Panc1 (cell line): ENCODE results near the gene B4GALNT1. TPM values are rescaled to one million over a fixed set of nuclear protein-coding genes. Genes with fewer than 3 reads are reported as not detected.
A peak's percentile ranks its signal among the peaks of the same experiment; 100 is the strongest.

Experiments
- ATAC-seq: fragments of 200-7000 bp; cut with Tn5 transposase; 2 replicates; pipeline ENCODE4 v1.9.1; 2020; ENCODE audit warnings: mild to moderate bottlenecking, moderate library complexity
- BruUV-seq: library from RNA; stranded (reverse); fragments of 400-500 nt; replicated peaks from 2 replicates; lab custom pipeline; 2021; lab: Mats Ljungman, UMichigan
- CTCF ChIA-PET: fragments of 300-600 bp; sonication (Branson Sonifier 250); formaldehyde crosslinking; loops from one replicate; lab custom pipeline; 2022; ENCODE audit warnings: antibody characterized with exemption; lab: Charles Lee
- POLR2A ChIA-PET: fragments of 300-600 bp; sonication (Branson Sonifier 250); formaldehyde crosslinking; loops from one replicate; lab custom pipeline; 2022; ENCODE audit warnings: antibody characterized with exemption; lab: Charles Lee
- DNase-seq: peaks from one replicate; pipeline ENCODE4 v3.0.0-alpha.2; 2010; ENCODE audit warnings: low read depth, low spot score
- H3K27ac ChIP-seq: 2 replicates; pipeline ENCODE4 v1.5.1; 2011; ENCODE audit warnings: mild to moderate bottlenecking, low read length, inconsistent platforms
- H3K27me3 ChIP-seq: fragments of 200-500 bp; sonication (Bioruptor generic); 2 replicates; pipeline ENCODE4 v1.6.0; 2014; ENCODE audit warnings: low read length, inconsistent platforms; ENCODE audit not compliant: control insufficient read depth, insufficient read depth
- H3K36me3 ChIP-seq: fragments of 200-500 bp; sonication (Bioruptor generic); 2 replicates; pipeline ENCODE4 v1.5.1; 2014; ENCODE audit warnings: inconsistent platforms, mild to moderate bottlenecking, low read length, moderate library complexity; ENCODE audit not compliant: control insufficient read depth, insufficient read depth
- H3K4me1 ChIP-seq: 2 replicates; pipeline ENCODE4 v1.5.1; 2011; ENCODE audit warnings: inconsistent platforms, mild to moderate bottlenecking, low read length, moderate library complexity; ENCODE audit not compliant: control insufficient read depth, insufficient read depth
- H3K4me3 ChIP-seq, 2 experiments: 2 replicates each; pipeline ENCODE4 v1.5.1; 2011 to 2012; ENCODE audit warnings: low read depth in 2 of 2, low read length in 2 of 2, mild to moderate bottlenecking in 2 of 2, inconsistent platforms in 1 of 2, moderate library complexity in 1 of 2
- H3K9me3 ChIP-seq: fragments of 200-500 bp; sonication (Bioruptor generic); 2 replicates; pipeline ENCODE4 v1.5.1; 2014; ENCODE audit warnings: low read depth, mild to moderate bottlenecking, inconsistent platforms, low read length, moderate library complexity; ENCODE audit not compliant: control insufficient read depth, insufficient read depth
- POLR2AphosphoS5 ChIP-seq: IDR thresholded peaks from 2 replicates; pipeline ENCODE4 v1.6.1; 2012; ENCODE audit warnings: mild to moderate bottlenecking, low read depth, low read length, moderate library complexity
- SIN3A ChIP-seq: IDR thresholded peaks from 2 replicates; pipeline ENCODE4 v1.6.1; 2012; ENCODE audit warnings: low read depth, mild to moderate bottlenecking, low read length, moderate library complexity, borderline replicate concordance; ENCODE audit not compliant: insufficient read depth
- TCF7L2 ChIP-seq: IDR thresholded peaks from 2 replicates; pipeline ENCODE4 v1.6.1; 2011; ENCODE audit warnings: mild to moderate bottlenecking, low read depth, low read length, inconsistent platforms
- in situ Hi-C: cut with HindIII; loops from 2 replicates; pipeline ENCODE4 v1.10.0; 2016; ENCODE audit warnings: low sequenced_read_pairs, low pct_unique_long_range_greater_than_20kb
- intact Hi-C: fragments of 100-400 bp; cut with micrococcal nuclease; formaldehyde crosslinking; loops from one replicate; pipeline ENCODE4 v1.10.0; 2022; ENCODE audit not compliant: unreplicated experiment
- total RNA-seq: library from RNA; stranded (reverse); gene quantifications from one replicate; pipeline ENCODE4 v1.2.1, GENCODE V29; 2021; ENCODE audit not compliant: unreplicated experiment
- TF ChIP-seq, protein P1 (sequence below): fragments of 450-650 bp; IDR thresholded peaks from 2 replicates; pipeline ENCODE4 v1.5.1; 2017; ENCODE audit warnings: mild to moderate bottlenecking
- TF ChIP-seq, protein P2 (sequence below), 2 experiments: IDR thresholded peaks; 2 replicates each; pipeline ENCODE4 v1.6.1; 2011 to 2012; ENCODE audit warnings: low read depth in 2 of 2, control low read depth in 1 of 2, low read length in 1 of 2, mild to moderate bottlenecking in 1 of 2, moderate library complexity in 1 of 2; ENCODE audit not compliant: insufficient read depth in 1 of 2

Gene B4GALNT1
- total RNA-seq, 1 experiment from 2014 or later = 48.6 TPM

DNA sequence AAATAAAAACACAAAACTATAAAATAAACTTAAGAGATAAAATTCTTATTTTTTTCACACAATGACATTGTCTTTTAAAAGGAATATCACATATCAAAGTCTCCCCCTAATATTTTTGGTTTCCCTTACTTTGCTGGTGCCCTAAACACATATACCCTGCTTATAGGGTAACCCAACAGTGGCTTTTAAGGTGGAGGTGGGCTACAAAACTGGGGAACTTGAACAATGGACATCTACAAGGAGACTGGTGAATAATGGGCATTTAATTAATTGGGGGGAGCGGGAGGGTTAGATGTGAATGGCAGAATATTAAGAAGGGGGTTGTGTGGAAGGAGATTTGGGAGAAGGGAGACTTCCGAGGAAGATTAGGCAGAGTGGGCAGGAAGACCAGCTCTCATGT is 9.6 kb downstream of the B4GALNT1 start:
- no peak for DNase-seq
- TF ChIP-seq POLR2AphosphoS5 (no peak), SIN3A (no peak), TCF7L2 (no peak)
- TF ChIP-seq, protein P1, sequence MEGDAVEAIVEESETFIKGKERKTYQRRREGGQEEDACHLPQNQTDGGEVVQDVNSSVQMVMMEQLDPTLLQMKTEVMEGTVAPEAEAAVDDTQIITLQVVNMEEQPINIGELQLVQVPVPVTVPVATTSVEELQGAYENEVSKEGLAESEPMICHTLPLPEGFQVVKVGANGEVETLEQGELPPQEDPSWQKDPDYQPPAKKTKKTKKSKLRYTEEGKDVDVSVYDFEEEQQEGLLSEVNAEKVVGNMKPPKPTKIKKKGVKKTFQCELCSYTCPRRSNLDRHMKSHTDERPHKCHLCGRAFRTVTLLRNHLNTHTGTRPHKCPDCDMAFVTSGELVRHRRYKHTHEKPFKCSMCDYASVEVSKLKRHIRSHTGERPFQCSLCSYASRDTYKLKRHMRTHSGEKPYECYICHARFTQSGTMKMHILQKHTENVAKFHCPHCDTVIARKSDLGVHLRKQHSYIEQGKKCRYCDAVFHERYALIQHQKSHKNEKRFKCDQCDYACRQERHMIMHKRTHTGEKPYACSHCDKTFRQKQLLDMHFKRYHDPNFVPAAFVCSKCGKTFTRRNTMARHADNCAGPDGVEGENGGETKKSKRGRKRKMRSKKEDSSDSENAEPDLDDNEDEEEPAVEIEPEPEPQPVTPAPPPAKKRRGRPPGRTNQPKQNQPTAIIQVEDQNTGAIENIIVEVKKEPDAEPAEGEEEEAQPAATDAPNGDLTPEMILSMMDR = no peak
- TF ChIP-seq, protein P2, sequence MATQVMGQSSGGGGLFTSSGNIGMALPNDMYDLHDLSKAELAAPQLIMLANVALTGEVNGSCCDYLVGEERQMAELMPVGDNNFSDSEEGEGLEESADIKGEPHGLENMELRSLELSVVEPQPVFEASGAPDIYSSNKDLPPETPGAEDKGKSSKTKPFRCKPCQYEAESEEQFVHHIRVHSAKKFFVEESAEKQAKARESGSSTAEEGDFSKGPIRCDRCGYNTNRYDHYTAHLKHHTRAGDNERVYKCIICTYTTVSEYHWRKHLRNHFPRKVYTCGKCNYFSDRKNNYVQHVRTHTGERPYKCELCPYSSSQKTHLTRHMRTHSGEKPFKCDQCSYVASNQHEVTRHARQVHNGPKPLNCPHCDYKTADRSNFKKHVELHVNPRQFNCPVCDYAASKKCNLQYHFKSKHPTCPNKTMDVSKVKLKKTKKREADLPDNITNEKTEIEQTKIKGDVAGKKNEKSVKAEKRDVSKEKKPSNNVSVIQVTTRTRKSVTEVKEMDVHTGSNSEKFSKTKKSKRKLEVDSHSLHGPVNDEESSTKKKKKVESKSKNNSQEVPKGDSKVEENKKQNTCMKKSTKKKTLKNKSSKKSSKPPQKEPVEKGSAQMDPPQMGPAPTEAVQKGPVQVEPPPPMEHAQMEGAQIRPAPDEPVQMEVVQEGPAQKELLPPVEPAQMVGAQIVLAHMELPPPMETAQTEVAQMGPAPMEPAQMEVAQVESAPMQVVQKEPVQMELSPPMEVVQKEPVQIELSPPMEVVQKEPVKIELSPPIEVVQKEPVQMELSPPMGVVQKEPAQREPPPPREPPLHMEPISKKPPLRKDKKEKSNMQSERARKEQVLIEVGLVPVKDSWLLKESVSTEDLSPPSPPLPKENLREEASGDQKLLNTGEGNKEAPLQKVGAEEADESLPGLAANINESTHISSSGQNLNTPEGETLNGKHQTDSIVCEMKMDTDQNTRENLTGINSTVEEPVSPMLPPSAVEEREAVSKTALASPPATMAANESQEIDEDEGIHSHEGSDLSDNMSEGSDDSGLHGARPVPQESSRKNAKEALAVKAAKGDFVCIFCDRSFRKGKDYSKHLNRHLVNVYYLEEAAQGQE (IDR thresholded peaks at IDR 0.05; ENCODE audit: insufficient read depth in 1 of 2, low read depth in 2 of 2, low read length in 1 of 2) = no peak
- H3K36me3 ChIP-seq = no peaks in the 10 kb centered on the region
- no peak overlapping the region for H3K27ac ChIP-seq
- intact Hi-C loops = loop anchor here (5.0 kb wide), 1 partner anchor 166 kb away; the partner anchor contains the start of genes GLI1 and INHBE
- H3K27me3 ChIP-seq = no peaks in the 10 kb centered on the region
- BruUV-seq = no TSS peak
- no peaks in the 10 kb centered on the region for H3K9me3 ChIP-seq
- no peak for ATAC-seq
- CTCF ChIA-PET = no interaction called here
- POLR2A ChIA-PET = interaction anchor here (0.6 kb wide), 1 partner anchor 50 kb away, joined by 6 read pairs; no protein-coding TSS in a partner anchor
- in situ Hi-C loops = no loop called here
- no peak overlapping the region for H3K4me3 ChIP-seq
- H3K4me1 ChIP-seq = peaks cover 13% of the 10 kb centered on the region

DNA sequence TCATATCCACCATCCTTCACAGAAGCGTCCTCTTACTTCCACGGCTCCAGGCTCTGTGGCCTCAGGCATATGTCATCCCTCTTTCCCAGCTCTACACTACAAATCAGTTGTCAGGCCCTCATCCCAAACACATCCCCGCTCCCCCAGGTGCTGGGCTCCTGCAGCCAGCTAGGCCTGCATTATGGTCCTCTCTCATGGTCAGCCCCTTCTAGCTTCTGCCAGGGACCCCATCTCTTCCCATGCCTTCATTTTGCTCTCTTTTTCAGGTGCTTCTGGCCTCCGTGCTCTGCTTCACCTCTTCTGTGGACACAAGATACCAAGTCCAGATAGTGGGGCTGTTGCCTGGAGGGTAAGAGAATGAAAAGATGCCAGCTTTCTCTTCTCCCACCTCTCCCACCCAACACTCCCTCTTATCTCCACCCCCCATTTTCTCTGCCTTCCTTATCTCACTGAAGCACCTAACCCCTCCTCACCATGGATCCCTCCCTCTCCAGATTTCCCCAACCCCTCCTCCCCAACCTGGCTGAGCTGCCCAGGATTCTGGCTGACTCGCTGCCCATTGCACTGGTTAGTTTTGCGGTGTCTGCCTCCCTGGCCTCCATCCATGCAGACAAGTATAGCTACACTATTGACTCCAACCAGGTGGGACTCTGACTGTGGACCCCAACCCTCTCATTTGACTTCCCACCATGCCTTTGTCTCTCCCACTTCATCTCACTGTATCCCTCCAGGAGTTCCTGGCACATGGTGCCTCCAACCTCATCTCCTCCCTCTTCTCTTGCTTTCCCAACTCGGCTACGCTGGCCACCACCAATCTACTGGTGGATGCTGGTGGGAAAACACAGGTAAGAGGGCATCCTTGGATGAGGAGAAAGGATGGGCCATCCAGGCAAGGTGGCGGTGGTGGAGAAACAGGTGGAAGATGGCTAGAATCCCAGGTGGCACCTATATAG is 10.4 kb downstream of the B4GALNT1 start:
- Histone ChIP-seq H3K36me3 (no peaks in the 10 kb centered on the region), H3K27me3 (no peaks in the 10 kb centered on the region), H3K9me3 (no peaks in the 10 kb centered on the region), H3K27ac (no peak overlapping the region), H3K4me1 (peaks cover 13% of the 10 kb centered on the region), H3K4me3 (no peak overlapping the region)
- CTCF ChIA-PET = interaction anchor here (0.6 to 0.7 kb wide), 3 partner anchors 42 to 85 kb away, joined by 3 to 6 read pairs (median 3); no protein-coding TSS in a partner anchor
- POLR2A ChIA-PET = no interaction called here
- intact Hi-C loops = loop anchor here (5.0 kb wide), 1 partner anchor 165 kb away; the partner anchor contains the start of genes GLI1 and INHBE
- BruUV-seq = no TSS peak
- no peak for TF ChIP-seq TCF7L2
- TF ChIP-seq SIN3A = no peak
- TF ChIP-seq, protein P1 = no peak
- TF ChIP-seq, protein P2 (IDR thresholded peaks at IDR 0.05; ENCODE audit: insufficient read depth in 1 of 2, low read depth in 2 of 2, low read length in 1 of 2) = no peak
- no peak for TF ChIP-seq POLR2AphosphoS5
- ATAC-seq (peak; percentile 26), DNase-seq (no peak)
- in situ Hi-C loops = no loop called here
